CD4-positive, alpha-beta T cell treated with Interleukin-12 subunit alpha and Interleukin-12 subunit beta, for 1 hour (primary cell): ENCODE data around the gene KIAA1217.
"Not testable (repeated sequence)": the region's sequence is repeated elsewhere in the genome, so short reads cannot be mapped to it uniquely, and the experiment has no call there.

Experiments used
- DNase-seq: peaks from one replicate; pipeline ENCODE4 v3.0.0-alpha.2; 2020

The KIAA1217 gene

GRCh38 chr10:24299578-24300260 lies 90.8 kb downstream of the KIAA1217 start:
- no peak for DNase-seq

- DNase-seq = no peak
Measured at GRCh38 chr10:24303522-24304310, 94.8 kb downstream of the KIAA1217 start.

GRCh38 chr10:24305551-24306506 lies 96.9 kb downstream of the KIAA1217 start:
- DNase-seq = no peak

GRCh38 chr10:24306507-24306875 lies 97.6 kb downstream of the KIAA1217 start:
- DNase-seq = no peak

GRCh38 chr10:24307116-24307515 lies 98.2 kb downstream of the KIAA1217 start:
- DNase-seq = no peak

GRCh38 chr10:24307696-24308485 lies 99.0 kb downstream of the KIAA1217 start:
- no peak for DNase-seq

- no peak for DNase-seq
Measured at GRCh38 chr10:24310104-24310503, 101.2 kb downstream of the KIAA1217 start.

GRCh38 chr10:24311888-24312287 lies 103.0 kb downstream of the KIAA1217 start:
- DNase-seq = no peak

- DNase-seq = no peak
Measured at GRCh38 chr10:24313283-24313682, 104.3 kb downstream of the KIAA1217 start.

- no peak for DNase-seq
Measured at GRCh38 chr10:24315211-24315610, 106.3 kb downstream of the KIAA1217 start.

GRCh38 chr10:24318517-24318916 lies 109.6 kb downstream of the KIAA1217 start:
- no peak for DNase-seq

GRCh38 chr10:24320373-24320772 lies 111.4 kb downstream of the KIAA1217 start:
- no peak for DNase-seq

GRCh38 chr10:24324651-24325050 lies 115.7 kb downstream of the KIAA1217 start:
- no peak for DNase-seq

GRCh38 chr10:24331457-24331856 lies 122.5 kb downstream of the KIAA1217 start:
- DNase-seq = no peak

- no peak for DNase-seq
Measured at GRCh38 chr10:24333736-24334135, 124.8 kb downstream of the KIAA1217 start.

GRCh38 chr10:24334279-24334939 lies 125.5 kb downstream of the KIAA1217 start:
- DNase-seq = no peak

- DNase-seq = not testable (repeated sequence)
Measured at GRCh38 chr10:24337723-24338122, 128.8 kb downstream of the KIAA1217 start.

- no peak for DNase-seq
Measured at GRCh38 chr10:24339387-24339786, 130.4 kb downstream of the KIAA1217 start.

GRCh38 chr10:24340446-24340845 lies 131.5 kb downstream of the KIAA1217 start:
- no peak for DNase-seq

GRCh38 chr10:24340883-24341282 lies 131.9 kb downstream of the KIAA1217 start:
- no peak for DNase-seq

- DNase-seq = no peak
Measured at GRCh38 chr10:24341371-24341770, 132.4 kb downstream of the KIAA1217 start.

- DNase-seq = no peak
Measured at GRCh38 chr10:24341897-24342296, 133.0 kb downstream of the KIAA1217 start.
